Thyroid gland (tissue), 4 donors: Measurements from ENCODE around the gene TMEM174.

Source experiments
- POLR2A ChIP-seq, 2 donors: fragments of 450-650 bp; IDR thresholded peaks; one replicate each; pipeline ENCODE4 v1.6.1; 2017; ENCODE audit warnings: antibody characterized with exemption in 2 of 2, mild to moderate bottlenecking in 2 of 2, moderate library complexity in 1 of 2
- TF ChIP-seq, protein P1 (sequence below), 6 experiments: fragments of 200-600 bp in 3 of 6; fragments of 450-650 bp in 3 of 6; sonication (generic) in 3 of 6; IDR thresholded peaks; one replicate each; pipeline ENCODE4 v1.5.1; 2016 to 2019; ENCODE audit warnings: antibody characterized with exemption in 6 of 6, mild to moderate bottlenecking in 2 of 6, inconsistent platforms in 1 of 6, moderate library complexity in 1 of 6

DNA sequence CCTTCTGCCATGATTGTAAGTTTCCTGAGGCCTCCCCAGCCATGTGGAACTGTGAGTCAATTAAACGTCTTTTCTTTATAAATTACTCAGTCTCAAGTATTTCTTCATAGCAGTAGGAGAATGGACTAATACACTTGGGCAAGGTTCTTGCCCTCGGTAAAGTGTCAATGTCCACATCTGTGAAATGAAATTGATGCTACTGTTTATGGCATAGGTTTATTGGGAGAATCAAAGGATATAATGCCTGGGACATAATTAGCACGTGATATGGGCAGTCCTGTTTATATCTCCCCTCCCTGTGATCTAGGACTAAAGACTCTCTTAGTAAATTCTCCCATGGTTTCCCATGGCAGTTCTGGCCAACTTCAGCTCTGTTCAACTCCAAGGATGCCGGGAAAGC lies 19.4 kb downstream of the TMEM174 start:
- TF ChIP-seq, protein P1, sequence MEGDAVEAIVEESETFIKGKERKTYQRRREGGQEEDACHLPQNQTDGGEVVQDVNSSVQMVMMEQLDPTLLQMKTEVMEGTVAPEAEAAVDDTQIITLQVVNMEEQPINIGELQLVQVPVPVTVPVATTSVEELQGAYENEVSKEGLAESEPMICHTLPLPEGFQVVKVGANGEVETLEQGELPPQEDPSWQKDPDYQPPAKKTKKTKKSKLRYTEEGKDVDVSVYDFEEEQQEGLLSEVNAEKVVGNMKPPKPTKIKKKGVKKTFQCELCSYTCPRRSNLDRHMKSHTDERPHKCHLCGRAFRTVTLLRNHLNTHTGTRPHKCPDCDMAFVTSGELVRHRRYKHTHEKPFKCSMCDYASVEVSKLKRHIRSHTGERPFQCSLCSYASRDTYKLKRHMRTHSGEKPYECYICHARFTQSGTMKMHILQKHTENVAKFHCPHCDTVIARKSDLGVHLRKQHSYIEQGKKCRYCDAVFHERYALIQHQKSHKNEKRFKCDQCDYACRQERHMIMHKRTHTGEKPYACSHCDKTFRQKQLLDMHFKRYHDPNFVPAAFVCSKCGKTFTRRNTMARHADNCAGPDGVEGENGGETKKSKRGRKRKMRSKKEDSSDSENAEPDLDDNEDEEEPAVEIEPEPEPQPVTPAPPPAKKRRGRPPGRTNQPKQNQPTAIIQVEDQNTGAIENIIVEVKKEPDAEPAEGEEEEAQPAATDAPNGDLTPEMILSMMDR (IDR thresholded peaks at IDR 0.05): no peak
- TF ChIP-seq POLR2A (IDR thresholded peaks at IDR 0.05): no peak
